Lower leg skin (tissue), 3 donors: ENCODE results near the gene NUDT16L1.

Experiments used
- POLR2A ChIP-seq, 2 donors: fragments of 450-650 bp; IDR thresholded peaks; one replicate each; pipeline ENCODE4 v1.6.1; 2016 to 2017; ENCODE audit warnings: antibody characterized with exemption in 2 of 2, mild to moderate bottlenecking in 1 of 2, moderate library complexity in 1 of 2
- TF ChIP-seq, protein P1 (sequence below), 3 donors: fragments of 450-650 bp; IDR thresholded peaks; one replicate each; pipeline ENCODE4 v1.5.1; 2016; ENCODE audit warnings: antibody characterized with exemption in 3 of 3, mild to moderate bottlenecking in 3 of 3, moderate library complexity in 2 of 3

- TF ChIP-seq, protein P1, sequence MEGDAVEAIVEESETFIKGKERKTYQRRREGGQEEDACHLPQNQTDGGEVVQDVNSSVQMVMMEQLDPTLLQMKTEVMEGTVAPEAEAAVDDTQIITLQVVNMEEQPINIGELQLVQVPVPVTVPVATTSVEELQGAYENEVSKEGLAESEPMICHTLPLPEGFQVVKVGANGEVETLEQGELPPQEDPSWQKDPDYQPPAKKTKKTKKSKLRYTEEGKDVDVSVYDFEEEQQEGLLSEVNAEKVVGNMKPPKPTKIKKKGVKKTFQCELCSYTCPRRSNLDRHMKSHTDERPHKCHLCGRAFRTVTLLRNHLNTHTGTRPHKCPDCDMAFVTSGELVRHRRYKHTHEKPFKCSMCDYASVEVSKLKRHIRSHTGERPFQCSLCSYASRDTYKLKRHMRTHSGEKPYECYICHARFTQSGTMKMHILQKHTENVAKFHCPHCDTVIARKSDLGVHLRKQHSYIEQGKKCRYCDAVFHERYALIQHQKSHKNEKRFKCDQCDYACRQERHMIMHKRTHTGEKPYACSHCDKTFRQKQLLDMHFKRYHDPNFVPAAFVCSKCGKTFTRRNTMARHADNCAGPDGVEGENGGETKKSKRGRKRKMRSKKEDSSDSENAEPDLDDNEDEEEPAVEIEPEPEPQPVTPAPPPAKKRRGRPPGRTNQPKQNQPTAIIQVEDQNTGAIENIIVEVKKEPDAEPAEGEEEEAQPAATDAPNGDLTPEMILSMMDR (IDR thresholded peaks at IDR 0.05), result no peak
- no peak for TF ChIP-seq POLR2A (IDR thresholded peaks at IDR 0.05)
Observed at GRCh38 chr16:4685776-4686496, 7.4 kb upstream of the NUDT16L1 start.
